HG03108 (cell line): ENCODE data around the gene GLDC.

Experiments used
- ATAC-seq: cut with Tn5 transposase; IDR thresholded peaks from one replicate; pipeline ENCODE4 v1.9.1; 2021; ENCODE audit warnings: moderate library complexity; ENCODE audit not compliant: unreplicated experiment

Gene GLDC

DNA sequence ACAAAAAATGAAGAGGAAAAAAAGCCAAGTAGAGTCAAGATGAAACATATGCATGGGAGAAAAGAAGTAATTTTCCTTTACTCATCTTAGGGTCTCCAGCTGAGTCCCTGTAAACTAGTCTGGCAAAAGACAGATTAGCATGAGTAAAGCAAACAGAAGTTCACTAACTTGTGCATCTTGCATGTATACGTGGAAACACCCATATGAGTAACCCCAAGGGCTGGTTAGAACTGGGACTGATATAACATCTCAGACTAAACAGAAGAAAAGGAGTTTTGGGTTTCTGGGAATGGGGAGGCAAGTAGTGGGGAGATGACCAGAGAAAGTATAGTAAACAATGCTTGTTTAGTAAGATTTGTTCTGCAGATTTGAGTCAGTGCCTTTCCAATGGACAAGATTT is 20.1 kb upstream of the GLDC start:
- ATAC-seq = no peak

DNA sequence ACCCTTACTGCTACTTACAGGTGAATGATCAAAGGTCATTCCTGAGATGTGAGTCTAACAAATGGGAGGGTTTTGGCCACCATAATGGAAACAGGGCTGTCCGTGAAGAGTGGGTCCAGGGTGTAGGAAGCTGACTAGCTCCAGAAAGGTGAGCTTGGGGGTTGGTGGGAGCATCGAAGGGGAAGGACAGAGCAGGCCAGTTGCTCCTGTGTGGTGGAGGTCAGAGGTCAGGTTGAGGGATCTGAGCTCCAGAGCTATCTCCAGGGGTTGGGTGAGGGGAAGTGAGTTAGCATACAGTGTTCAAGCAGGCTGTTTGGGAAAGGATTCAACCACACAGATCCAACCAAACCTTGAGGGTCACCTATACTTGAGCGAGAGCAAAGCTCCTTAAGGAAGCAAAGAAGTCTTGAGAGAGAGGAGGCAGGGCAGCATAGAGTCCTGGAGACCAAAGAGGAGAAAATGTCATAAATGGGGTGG is 18.7 kb upstream of the GLDC start:
- no peak for ATAC-seq

DNA sequence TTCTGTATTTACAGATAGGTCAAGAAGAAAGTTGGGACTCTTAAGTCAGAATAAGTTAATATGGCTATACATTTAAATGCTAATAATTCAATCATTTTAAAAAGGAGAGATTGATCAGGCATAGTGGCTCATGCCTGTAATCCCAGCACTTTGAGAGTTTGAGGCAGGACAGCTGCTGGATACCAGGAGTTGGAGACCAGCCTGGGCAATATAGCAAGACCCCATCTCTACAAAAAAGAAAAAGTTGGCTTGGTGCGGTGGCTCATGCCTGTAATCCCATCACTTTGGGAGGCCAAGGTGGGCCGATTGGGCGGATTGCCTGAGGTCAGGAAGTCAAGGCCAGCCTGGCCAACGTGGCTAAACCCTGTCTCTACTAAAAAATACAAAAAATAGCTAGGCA is 15.0 kb upstream of the GLDC start:
- ATAC-seq = no peak

DNA sequence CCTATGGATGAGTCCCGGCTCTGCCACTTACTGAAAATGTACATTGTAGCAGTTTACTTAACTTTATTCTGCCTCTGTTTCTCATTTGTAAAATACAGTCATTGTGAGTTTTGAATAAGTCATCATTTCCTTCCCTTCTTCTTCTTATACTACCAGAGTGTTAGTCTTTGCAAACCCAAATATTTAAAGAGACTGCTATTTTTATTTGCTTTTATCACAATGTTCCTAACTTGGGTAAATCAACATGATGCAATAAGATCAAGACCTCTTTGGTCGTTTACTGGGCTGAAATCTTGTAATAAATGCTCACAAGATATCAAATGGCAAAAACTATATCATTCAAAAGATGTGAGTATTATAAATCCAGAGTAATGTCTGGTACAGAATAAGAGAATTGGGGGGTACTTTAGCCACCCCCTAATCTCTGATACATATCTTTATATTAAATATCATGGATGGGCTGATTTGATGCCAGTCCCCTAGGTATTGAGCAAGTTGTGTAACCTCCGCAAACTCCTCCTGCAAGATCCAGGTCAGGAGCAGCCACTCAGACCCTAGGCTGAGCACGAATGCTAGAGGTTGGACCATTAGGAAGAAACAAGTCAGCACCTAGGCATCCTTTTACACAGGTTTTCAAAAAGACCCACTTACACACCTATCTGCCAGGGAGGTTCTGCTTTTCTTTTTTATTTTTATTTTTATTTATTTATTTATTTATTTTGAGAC is 13.3 kb upstream of the GLDC start:
- ATAC-seq = no peak

DNA sequence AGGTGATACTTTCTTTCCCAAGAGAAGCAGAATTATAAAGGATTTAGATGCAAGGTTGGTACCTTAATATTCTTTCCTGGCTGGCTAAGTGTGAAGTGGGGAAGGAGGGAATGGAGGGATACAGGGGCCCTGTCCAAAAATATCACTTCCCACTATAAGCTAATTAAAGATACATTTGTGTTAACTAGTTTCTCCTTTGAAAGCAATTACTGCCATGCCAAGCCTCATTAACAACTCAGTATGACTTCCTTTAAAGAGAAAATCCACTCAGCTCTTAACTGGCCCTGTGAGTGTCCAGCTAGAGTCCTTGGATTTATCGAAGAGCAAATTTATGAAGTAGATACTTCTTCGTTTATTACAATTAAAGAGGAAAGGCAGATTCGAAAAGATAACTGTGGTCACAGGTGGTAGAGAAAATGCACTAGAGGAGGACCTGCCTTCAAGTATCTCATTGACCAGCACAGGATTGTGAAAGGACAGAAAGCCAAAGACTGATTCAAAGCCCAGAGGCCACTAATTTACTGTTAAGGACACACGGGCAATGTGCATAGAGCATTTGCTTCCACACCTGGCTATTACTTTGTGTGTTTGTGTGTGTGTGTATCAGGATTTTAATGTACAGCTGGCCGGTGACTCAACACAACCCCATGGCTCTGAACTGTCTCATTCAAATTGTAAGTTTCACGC is 11.2 kb upstream of the GLDC start:
- no peak for ATAC-seq

DNA sequence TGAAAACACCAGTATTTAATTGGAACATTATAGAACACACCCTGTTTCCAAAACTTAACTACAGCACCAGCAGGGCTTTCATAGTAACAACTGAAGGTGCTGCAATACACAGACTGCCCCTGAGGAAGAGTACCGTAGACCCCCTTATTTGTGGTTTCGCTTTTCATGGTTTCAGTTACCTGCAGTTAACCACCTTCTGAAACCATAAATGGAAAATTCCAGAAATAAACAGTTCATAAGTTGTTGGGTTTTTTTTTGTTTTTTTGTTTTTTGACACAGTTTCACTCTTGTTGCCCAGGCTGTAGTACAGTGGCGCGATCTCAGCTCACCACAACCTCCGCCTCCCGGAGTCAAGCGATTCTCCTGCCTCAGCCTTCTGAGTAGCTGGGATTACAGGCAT is 9.5 kb upstream of the GLDC start:
- ATAC-seq = peak; percentile 90

DNA sequence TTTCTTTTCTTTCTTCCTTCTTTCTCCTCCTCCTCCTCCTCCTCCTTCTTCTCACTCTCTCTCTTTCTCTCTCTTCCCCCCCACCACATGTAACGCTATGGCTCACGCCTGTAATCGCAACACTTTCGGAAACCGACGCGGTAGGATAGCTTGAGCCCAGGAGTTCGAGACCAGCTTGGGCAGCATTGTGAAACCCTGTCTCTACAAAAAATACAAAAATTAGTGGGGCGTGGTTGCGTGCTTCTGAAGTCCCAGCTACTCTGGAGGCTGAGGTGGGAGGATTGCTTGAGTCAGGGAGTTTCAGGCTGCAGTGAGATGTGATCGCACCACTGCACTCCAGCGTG is 736 bp upstream of the GLDC start:
- ATAC-seq = no peak

DNA sequence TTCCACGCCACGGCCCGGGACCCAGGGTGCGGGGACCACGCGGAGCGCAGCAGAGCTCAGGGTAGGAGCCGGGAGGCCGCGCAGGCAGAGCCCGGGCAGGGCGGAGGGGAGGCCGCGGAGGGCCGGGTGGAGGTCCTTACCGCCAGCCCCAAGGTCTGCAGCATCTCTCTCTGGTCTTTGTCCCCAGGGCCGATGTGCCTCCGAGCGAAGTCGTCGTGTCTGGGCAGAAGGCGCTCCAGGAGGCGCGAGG is 499 bp downstream of the GLDC start:
- ATAC-seq = peak; percentile 17

DNA sequence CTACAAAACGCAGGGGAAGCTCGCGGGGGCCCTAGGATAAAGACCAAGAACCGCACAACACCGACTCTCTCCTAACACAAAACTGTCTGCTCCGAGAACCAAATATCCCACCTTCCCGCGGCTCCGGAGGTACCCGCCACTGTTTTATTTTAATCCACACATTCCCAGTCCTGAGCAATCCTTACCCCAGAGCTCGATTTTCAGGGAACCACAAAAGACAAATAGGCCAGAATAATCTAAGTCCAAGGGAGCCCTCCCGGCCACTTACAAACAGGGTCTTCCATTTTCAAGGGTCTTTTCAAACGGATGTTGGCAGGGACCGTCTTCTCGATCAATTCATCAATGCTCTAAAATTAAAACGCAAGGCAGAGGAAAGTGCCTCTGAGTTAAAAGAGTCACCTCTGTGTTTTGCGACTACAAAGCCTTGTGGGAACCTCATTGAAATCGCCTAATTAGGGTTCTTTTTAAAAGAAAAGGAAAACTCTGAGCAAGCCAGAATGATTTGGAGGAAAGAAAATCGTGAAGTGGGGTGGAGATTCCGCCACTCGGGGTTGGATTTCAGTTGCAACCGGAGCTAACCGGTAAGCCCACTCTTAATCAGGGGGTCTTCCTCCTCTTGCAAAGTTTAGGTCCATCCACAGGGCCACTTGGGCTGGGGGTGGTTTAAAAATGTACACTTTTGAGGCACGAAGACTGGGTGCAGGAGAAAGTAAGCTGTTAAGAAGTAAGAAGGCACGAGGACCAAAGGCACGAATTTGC is 1.0 kb downstream of the GLDC start:
- ATAC-seq = no peak

DNA sequence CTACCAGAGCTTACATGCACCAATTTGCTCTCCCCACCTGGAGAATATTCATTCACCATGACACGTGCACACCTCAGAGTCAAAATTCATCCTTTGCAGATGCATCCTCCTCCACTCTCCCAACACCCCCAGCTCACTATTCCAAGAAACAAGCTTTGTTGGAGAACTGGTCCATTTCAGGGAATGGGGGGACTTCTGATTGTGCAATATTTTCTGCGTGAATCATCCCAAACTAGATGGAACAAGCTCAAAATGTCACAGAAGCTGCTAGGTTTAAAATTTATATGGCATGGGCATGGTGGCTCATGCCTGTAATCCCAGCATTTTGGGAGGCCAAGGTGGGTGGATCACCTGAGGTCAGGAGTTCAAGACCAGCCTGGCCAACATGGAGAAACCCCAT is 3.6 kb downstream of the GLDC start:
- no peak for ATAC-seq

DNA sequence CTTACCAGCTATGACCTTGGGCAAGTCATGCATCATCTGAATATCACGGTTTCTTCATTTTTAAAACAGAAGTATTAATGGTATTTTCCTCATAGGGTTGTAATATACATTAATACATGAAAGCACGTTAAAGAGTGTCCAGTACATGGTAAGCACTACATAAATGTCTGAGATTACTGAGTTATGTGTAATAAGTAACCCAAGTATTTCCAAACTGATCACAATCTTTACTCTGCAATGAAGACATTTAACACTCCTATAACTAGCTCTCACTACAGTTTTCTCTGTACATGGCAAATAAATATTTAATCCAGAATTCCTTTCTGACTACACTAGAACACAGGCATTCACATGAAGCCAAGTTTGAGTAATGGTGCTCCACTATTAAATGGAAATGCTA is 4.0 kb downstream of the GLDC start:
- ATAC-seq = no peak

DNA sequence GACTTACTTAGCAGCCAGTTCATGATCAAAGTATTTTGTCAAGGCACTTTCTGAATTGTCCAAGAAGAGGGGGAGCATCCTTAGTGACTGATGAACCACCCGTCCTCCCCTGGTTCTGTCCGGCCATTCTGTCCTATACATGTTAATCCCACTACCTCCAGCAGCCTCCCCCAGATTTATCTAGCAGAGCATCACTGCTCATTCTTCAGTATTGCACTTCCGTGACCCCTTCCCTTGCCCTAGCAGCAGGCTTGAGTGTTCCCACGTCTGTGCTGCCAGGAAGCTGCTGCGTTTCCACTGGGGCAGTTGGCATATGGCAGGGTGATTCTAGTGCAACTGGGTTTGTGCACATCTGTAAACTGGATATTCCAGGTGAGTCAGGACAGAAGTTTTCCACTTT is 4.5 kb downstream of the GLDC start:
- ATAC-seq = no peak

DNA sequence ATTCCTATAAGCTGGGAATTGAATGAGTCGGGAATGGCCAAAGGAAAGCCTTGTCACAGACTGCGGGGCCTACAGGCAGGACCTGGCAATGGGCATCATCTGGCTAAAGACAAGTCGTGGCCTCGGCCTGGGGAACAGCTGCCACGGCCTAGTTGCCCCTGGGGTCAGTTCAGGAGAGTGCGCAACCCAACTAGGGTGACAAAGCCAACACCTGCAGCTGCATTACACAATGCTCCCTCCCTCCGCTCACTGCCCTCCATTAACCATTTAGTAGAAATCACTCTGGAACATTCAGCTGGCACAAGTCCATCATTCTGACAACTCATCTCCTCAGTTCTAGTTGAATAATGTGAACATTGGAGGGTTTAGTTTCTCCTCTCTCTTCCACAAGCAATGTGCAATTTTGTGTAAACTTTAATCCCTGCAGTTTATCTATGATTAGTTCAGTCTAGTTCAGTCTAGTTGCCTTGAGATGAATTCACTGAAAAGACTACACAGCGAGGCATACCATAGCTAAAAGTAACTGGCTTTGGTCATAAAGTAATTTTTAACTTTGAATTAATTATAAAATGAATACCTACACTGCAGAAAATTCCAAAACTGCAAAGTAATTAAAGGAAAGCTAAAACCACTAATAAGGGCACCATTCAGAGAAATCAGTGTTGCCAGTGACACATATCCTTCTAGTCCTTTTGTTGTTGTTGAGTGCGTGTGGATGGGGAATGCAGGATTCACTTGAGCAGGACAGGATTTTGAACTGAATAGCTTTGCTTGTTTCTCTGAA is 5.1 kb downstream of the GLDC start:
- no peak for ATAC-seq

DNA sequence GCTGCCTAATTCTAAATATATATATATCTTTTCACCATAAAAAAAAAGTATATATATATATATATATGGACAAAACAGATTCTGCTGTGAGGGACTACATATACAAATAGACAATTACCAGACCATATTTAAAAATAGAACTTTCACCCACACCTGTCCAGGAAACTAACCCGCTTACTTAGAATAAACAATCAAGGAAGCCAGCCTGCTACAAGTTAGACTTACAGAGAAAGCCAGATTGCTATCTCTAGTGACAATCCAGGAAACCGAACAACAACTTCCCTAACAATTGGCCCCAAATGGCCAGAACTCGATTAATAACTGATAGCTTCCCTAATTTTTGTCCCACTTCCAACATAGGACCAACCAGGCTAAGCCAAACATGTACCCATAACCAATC is 5.9 kb downstream of the GLDC start:
- no peak for ATAC-seq

DNA sequence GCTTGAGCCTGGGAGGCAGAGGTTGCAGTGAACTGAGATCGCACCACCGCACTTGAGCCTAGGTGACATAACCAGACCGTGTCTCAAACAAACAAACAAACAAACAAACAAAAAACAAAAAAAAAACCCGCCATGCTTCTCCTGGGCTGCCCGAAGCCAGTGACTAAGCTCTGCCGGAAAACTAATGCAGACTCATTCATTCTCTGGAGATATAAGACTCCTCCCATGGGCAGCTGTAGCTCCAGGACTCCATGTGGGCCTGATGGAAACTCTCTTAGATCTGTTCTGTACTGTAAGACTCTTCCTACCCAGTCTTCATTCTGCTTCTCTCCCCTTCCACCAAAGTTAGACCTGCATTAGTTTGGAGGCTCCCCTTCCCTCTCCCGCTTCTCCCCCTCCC is 11.1 kb downstream of the GLDC start:
- no peak for ATAC-seq

DNA sequence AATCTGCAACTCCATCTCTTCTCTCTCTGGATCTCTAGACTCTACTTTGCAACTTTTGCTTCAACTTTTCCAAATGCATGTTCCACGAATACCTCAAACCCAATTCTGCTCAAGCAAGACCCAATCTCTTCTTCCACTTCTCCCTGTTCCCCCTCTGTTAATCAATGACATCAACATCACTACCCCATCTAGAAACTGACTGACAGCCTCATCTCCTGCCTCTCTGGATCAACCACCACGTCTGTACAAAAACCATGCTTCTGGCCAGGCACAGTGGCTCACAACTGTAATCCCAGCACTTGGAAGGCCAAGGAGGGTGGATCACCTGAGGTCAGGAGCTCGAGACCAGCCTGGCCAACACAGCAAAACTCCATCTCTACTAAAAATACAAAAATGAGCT is 12.2 kb downstream of the GLDC start:
- ATAC-seq = no peak

DNA sequence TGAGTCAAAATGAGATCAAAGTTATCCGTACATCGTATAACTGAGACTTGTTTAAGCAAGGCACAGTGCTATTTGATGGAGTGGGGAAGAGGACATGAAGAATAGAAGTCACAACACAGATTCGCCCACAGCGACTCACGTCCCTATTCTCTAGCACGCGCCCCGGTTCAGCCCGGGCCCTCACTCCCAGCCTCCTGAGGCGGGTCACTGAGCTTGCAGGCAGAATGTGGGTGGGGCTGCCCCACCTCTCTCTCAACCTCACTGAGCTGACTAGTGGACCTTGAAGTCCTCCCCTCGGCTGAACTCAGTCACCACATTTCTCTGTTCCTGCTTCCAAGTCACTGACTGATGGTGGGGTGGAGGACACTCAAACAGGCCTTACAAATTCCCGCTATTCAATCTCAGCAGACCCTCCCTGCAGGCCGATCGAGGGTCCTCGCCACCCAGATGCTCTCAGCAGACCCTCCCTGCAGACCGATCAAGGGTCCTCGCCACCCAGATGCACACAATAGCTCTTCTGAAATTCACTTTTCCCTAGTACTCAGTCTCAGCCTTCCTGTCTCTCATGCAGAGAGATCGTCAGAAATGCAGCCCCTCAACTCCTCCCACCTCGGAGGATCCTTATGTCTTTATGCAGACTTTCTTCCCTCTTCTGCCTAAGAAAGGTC is 12.9 kb downstream of the GLDC start:
- peak; percentile 94 for ATAC-seq

DNA sequence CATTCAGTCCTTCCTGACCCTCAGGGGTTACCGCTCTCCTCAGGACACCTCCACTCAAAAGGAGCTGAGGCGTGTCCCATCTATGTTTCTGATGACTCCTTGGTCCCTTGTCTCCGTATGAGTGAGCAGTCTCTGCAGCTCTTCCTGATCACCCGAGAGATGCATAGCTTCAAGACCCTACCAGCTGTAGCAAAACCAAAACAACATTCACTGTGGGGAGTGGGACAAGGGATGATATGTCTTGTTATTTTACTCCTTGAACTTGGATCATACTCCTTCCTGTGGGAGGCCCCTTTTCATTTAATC is 14.4 kb downstream of the GLDC start:
- ATAC-seq = no peak

DNA sequence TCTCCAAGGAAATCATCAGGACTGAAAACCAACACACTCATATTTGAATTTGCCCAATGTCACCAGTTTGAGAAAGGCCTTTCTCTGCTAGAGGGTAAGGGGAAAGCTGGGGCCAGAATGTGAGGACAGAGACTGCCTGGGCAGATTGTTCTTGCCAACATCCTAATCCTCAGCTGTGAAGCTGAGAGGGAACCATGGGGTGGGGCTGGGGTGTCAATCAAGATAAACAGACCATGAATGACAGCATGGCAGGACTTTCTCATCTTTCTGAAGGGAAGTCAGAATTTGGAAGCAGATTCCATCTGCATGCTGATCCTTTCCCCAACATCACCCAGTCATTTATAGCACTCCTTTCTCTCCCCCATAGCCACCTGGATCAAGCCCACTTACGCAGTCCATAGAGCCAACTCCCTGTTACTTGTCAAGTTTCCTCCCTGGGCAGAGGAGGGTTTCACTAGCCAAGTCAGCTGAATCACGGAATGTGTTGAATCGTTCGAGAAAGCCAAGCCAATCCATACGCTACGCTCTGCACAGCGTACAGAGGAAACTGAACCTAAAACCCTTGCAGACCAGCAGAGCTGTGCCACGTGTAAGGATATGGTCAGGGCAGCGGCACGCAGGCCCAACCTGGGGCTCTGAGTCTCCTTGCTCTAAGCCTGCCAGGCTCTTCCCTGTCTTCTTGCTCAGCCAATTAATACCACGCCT is 14.9 kb downstream of the GLDC start:
- ATAC-seq = peak; percentile 71

DNA sequence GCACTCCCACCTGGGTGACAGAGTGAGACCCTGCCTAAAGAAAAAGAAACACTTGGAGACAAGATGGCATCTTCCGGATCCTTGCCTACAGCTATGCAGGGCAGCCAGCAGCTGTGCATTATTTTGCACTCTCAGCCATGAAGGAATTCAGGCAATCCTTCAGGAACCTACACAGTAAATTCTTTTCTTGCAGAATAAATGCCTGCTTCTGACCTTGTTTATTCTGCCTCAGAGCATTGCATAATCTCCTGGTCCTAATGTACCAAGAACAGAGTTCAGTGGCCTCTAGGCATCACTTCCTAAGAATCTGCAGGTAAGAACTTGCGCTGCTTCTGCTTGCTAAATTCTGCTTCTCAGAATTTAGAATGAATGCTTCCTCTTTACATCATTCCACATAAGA is 16.8 kb downstream of the GLDC start:
- no peak for ATAC-seq

DNA sequence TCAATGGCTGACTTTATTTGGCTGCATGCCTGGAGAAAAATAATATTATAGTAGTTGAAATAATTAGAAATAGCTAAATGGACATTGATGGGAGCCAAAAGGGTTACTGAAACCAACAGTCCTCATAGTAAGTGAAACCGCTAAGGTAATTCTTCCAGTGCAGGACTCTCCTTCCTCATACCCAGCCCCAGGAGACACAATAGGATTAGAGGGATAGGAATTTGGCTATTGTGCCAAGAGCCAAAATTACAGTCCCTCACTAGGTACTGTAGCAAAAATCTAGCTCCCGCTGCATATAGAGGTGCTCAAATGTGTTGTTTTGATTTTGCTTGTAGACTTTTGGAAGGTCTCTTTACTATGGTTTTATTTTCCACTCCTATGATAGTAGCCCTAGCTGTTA is 20.2 kb downstream of the GLDC start:
- no peak for ATAC-seq
